CD4-positive, alpha-beta T cell (primary cell): ENCODE results near the gene DNAJC17. TPM values are rescaled to one million over a fixed set of nuclear protein-coding genes. Genes with fewer than 3 reads are reported as not detected.

ENCODE experiments used
- ATAC-seq: fragments of 200-7000 bp; cut with Tn5 transposase; one replicate; pipeline ENCODE4 v1.10.0; 2022; ENCODE audit warnings: mild to moderate bottlenecking; ENCODE audit not compliant: poor library complexity
- CTCF ChIA-PET: fragments of 350-600 bp; sonication (Branson Sonifier 250); formaldehyde crosslinking; loops from one replicate; lab custom pipeline; 2021; ENCODE audit warnings: antibody characterized with exemption, inconsistent platforms; lab: Charles Lee
- POLR2A ChIA-PET: fragments of 350-600 bp; sonication (Branson Sonifier 250); formaldehyde crosslinking; loops from one replicate; lab custom pipeline; 2021; ENCODE audit warnings: antibody characterized with exemption, inconsistent platforms; lab: Charles Lee
- DNase-seq, 14 experiments: peaks; one replicate each; pipeline ENCODE4 v3.0.0-alpha.2; 2013 to 2020; ENCODE audit warnings: mixed read lengths in 2 of 14
- H3K27ac ChIP-seq, 2 donors: one replicate each; pipeline versions ENCODE4 v1.5.1 to v1.7.0; 2013; ENCODE audit warnings: low read length in 2 of 2, low read depth in 1 of 2, mild to moderate bottlenecking in 1 of 2
- H3K27me3 ChIP-seq, 2 experiments: 1 replicate in 1 of 2; 2 replicates in 1 of 2; pipeline versions ENCODE4 v1.6.1 to v1.7.0; 2013; ENCODE audit warnings: low read length in 2 of 2, control low read depth in 1 of 2, mild to moderate bottlenecking in 1 of 2, moderate library complexity in 1 of 2; ENCODE audit not compliant: insufficient read depth in 2 of 2, control insufficient read depth in 1 of 2
- H3K36me3 ChIP-seq: one replicate; pipeline ENCODE4 v1.6.1; 2013; ENCODE audit warnings: low read length, control low read depth; ENCODE audit not compliant: insufficient read depth
- H3K4me1 ChIP-seq: one replicate; pipeline ENCODE4 v1.6.1; 2013; ENCODE audit warnings: low read length, control low read depth; ENCODE audit not compliant: insufficient read depth
- H3K4me3 ChIP-seq: one replicate; pipeline ENCODE4 v1.5.1; 2013; ENCODE audit warnings: mild to moderate bottlenecking, low read length, moderate library complexity
- H3K9me3 ChIP-seq, 2 experiments: 1 replicate in 1 of 2; 2 replicates in 1 of 2; pipeline versions ENCODE4 v1.6.1 to v1.7.0; 2013; ENCODE audit warnings: low read length in 2 of 2, mild to moderate bottlenecking in 2 of 2, control low read depth in 1 of 2, moderate library complexity in 1 of 2; ENCODE audit not compliant: control insufficient read depth in 1 of 2, insufficient read depth in 1 of 2
- H3K27ac Mint-ChIP-seq: one replicate; pipeline ENCODE4 v1.8.0; 2020; ENCODE audit warnings: mixed read lengths
- H3K27me3 Mint-ChIP-seq: one replicate; pipeline ENCODE4 v1.8.0; 2021; ENCODE audit warnings: mixed read lengths
- H3K36me3 Mint-ChIP-seq: one replicate; pipeline ENCODE4 v1.8.0; 2021; ENCODE audit warnings: low read depth, mixed read lengths
- H3K4me1 Mint-ChIP-seq: one replicate; pipeline ENCODE4 v1.8.0; 2021; ENCODE audit warnings: low read depth, mixed read lengths
- H3K4me3 Mint-ChIP-seq: one replicate; pipeline ENCODE4 v1.8.0; 2020; ENCODE audit warnings: mild to moderate bottlenecking, mixed read lengths
- H3K9me3 Mint-ChIP-seq: one replicate; pipeline ENCODE4 v1.8.0; 2020; ENCODE audit warnings: mixed read lengths
- CTCF ChIP-seq: fragments of 200-600 bp; IDR thresholded peaks from one replicate; pipeline ENCODE4 v1.8.0; 2022; ENCODE audit warnings: antibody characterized with exemption, mild to moderate bottlenecking
- intact Hi-C, 2 experiments: fragments of 100-400 bp; cut with DNase I in 1 of 2; cut with micrococcal nuclease in 1 of 2; formaldehyde crosslinking; loops; one replicate each; pipeline versions ENCODE4 v1.15.1 to v1.9.0; 2023 to 2025; cut with DNase I, micrococcal nuclease
- total RNA-seq, 174 experiments: library from RNA in 2 of 174; stranded (reverse) in 2 of 174; gene quantifications; one replicate each; pipeline ENCODE4 v1.2.3 and lab custom pipeline; 2021 to 2026

Gene DNAJC17
- total RNA-seq, 2 experiments from 2014 or later, result 14.4 to 17.9 TPM

- ChIA-PET CTCF (interaction anchor here (1.0 kb wide), 1 partner anchor 14 kb away, joined by 4 read pairs; no protein-coding TSS in a partner anchor), POLR2A (no interaction called here)
Observed at GRCh38 chr15:40796041-40796440, 11.2 kb downstream of the DNAJC17 start.

GRCh38 chr15:40793216-40793989, 13.9 kb downstream of the DNAJC17 start:
- H3K27ac Mint-ChIP-seq, result no peak overlapping the region
- Histone ChIP-seq H3K36me3 (peaks cover 13% of the 10 kb centered on the region), H3K27ac (no peak overlapping the region), H3K4me1 (peaks cover 10% of the 10 kb centered on the region), H3K4me3 (no peak overlapping the region), H3K27me3 (no peaks in the 10 kb centered on the region), H3K9me3 (no peaks in the 10 kb centered on the region)
- no peaks in the 10 kb centered on the region for H3K27me3 Mint-ChIP-seq
- intact Hi-C loops, result no loop called here
- CTCF ChIA-PET, result interaction anchor here (1.9 kb wide), 1 partner anchor 11 kb away, joined by 5 read pairs; no protein-coding TSS in a partner anchor
- DNase-seq, result no peak
- H3K9me3 Mint-ChIP-seq, result no peaks in the 10 kb centered on the region
- peaks cover 21% of the 10 kb centered on the region for H3K36me3 Mint-ChIP-seq
- TF ChIP-seq CTCF, result no peak
- ATAC-seq, result no peak
- no peak overlapping the region for H3K4me3 Mint-ChIP-seq
- H3K4me1 Mint-ChIP-seq, result peaks cover 16% of the 10 kb centered on the region
- POLR2A ChIA-PET, result no interaction called here

More at GRCh38 chr15:40796041-40796440, 11.2 kb downstream of the DNAJC17 start:
- no peak for TF ChIP-seq CTCF
- no peak overlapping the region for H3K4me3 ChIP-seq
- no peaks in the 10 kb centered on the region for H3K4me1 ChIP-seq
- intact Hi-C loops, result no loop called here
- no peak for ATAC-seq
- H3K4me3 Mint-ChIP-seq, result no peak overlapping the region
- no peak for DNase-seq
- no peak overlapping the region for H3K27ac ChIP-seq
- peaks cover 39% of the 10 kb centered on the region for H3K36me3 Mint-ChIP-seq
- no peaks in the 10 kb centered on the region for H3K27me3 Mint-ChIP-seq
- H3K27ac Mint-ChIP-seq, result no peak overlapping the region
- H3K9me3 ChIP-seq, result no peaks in the 10 kb centered on the region
- no peaks in the 10 kb centered on the region for H3K27me3 ChIP-seq
- H3K4me1 Mint-ChIP-seq, result peaks cover 24% of the 10 kb centered on the region
- H3K9me3 Mint-ChIP-seq, result no peaks in the 10 kb centered on the region
- peaks cover 19% of the 10 kb centered on the region for H3K36me3 ChIP-seq

GRCh38 chr15:40792394-40792793, 14.9 kb downstream of the DNAJC17 start:
- Histone ChIP-seq H3K27ac (no peak overlapping the region), H3K9me3 (no peaks in the 10 kb centered on the region), H3K4me3 (no peak overlapping the region), H3K27me3 (no peaks in the 10 kb centered on the region), H3K4me1 (peaks cover 19% of the 10 kb centered on the region), H3K36me3 (peaks cover 13% of the 10 kb centered on the region)
- Mint-ChIP-seq H3K9me3 (no peaks in the 10 kb centered on the region), H3K27me3 (no peaks in the 10 kb centered on the region), H3K27ac (no peak overlapping the region), H3K36me3 (peaks cover 14% of the 10 kb centered on the region), H3K4me3 (no peak overlapping the region), H3K4me1 (peaks cover 18% of the 10 kb centered on the region)
- ChIA-PET CTCF (interaction anchor here (1.9 kb wide), 1 partner anchor 10 kb away, joined by 5 read pairs; no protein-coding TSS in a partner anchor), POLR2A (no interaction called here)
- DNase-seq, result no peak
- intact Hi-C loops, result no loop called here
- TF ChIP-seq CTCF, result no peak
- no peak for ATAC-seq
